GM12801 (cell line): ENCODE results near the gene MAP1LC3B2.

Experiments
- CTCF ChIP-seq: IDR thresholded peaks from one replicate; pipeline ENCODE4 v1.5.1; 2011; ENCODE audit warnings: control low read depth; ENCODE audit not compliant: insufficient read length; ENCODE audit errors: extremely low read depth

The MAP1LC3B2 gene

GRCh38 chr12:116532428-116532827 lies 26.8 kb upstream of the MAP1LC3B2 start:
- no peak for TF ChIP-seq CTCF

DNA sequence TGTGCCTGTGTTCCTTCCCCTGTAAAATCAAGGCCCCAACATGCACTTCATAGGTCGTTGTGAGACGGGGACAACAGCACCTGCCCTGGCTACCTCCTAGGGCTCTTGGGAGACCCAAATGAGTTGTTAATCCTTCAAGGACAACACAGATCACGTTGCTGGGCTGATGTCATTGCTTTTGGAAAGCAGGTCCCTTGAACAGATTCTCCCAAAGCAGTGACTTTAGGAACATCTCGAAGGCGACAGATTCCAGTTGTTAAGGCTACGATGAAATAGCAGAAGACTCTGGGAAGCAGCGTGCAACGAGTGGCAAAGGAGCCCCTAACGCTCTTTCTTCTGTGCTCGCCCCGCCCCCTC lies 26.2 kb upstream of the MAP1LC3B2 start:
- TF ChIP-seq CTCF: no peak

DNA sequence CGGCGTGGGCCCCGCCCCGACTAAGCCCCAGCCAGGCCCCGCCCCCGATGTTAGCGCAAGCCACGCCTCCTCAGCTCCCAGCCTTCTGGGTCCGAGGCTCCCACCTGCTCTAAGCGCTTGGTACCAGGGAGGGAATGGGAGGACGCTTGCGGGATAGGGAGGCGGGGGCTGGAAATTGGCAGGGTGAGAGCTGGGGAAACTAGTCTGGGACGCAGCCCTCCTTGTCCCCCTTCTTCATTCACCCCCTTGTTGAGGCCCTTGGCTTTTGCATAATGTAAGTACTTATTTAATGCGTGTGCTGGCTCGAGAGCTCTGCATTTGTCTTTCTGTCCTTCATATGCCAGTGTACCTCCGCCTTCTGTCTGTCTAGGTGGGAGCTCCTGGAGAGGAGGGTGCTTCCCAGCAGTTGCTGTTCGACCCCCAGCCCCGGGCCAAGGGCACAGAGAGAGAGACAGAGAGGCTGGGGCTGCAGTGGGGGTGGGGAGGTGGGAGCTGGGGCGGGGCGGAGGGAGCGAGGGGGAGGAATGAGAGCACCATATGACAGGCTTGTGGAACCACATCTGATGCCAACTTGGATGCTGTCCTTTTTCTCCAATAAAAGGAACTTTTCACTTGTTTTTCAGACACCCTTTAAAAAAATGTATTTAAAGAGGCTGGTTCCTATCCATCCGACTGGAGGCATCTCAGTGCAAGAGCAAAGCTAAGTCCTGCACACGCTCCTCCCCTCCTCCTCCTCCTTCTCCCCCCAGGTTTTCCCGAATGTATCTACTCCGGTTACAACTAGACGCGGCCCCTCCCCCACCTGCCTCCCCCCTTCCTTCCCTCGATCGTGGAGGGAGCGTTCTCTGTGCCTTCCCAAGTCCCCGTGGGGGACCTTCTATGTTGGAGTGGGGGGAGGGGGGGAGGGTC lies 25.6 kb upstream of the MAP1LC3B2 start:
- no peak for TF ChIP-seq CTCF

- no peak for TF ChIP-seq CTCF
Observed at GRCh38 chr12:116534311-116535121, 24.7 kb upstream of the MAP1LC3B2 start.

- TF ChIP-seq CTCF: no peak
Observed at GRCh38 chr12:116535241-116535640, 23.9 kb upstream of the MAP1LC3B2 start.

- no peak for TF ChIP-seq CTCF
Observed at GRCh38 chr12:116537101-116537904, 21.9 kb upstream of the MAP1LC3B2 start.
